Neutrophil (primary cell): ENCODE measurements around the gene COL18A1.
"Not testable (repeated sequence)": the region's sequence is repeated elsewhere in the genome, so short reads cannot be mapped to it uniquely, and the experiment has no call there.

ENCODE experiments used
- H3K27ac ChIP-seq: fragments of 200-600 bp; sonication (generic); 2 replicates; pipeline ENCODE4 v1.5.1; 2016; ENCODE audit warnings: mild to moderate bottlenecking, moderate library complexity
- H3K27me3 ChIP-seq: fragments of 200-600 bp; sonication (generic); 2 replicates; pipeline ENCODE4 v1.6.0; 2016; ENCODE audit warnings: mild to moderate bottlenecking
- H3K36me3 ChIP-seq: fragments of 200-600 bp; sonication (generic); 2 replicates; pipeline ENCODE4 v1.5.1; 2017
- H3K4me1 ChIP-seq, 2 experiments: fragments of 200-600 bp in 1 of 2; sonication (generic) in 1 of 2; 1 replicate in 1 of 2; 2 replicates in 1 of 2; pipeline versions ENCODE4 v1.5.1 to v1.6.1; 2013 to 2016; ENCODE audit warnings: low read depth in 1 of 2, low read length in 1 of 2, mild to moderate bottlenecking in 1 of 2, moderate library complexity in 1 of 2; ENCODE audit not compliant: control insufficient read depth in 1 of 2, insufficient read depth in 1 of 2
- H3K4me3 ChIP-seq, 2 experiments: fragments of 200-600 bp in 1 of 2; sonication (generic) in 1 of 2; 1 replicate in 1 of 2; 2 replicates in 1 of 2; pipeline ENCODE4 v1.5.1; 2013 to 2016; ENCODE audit warnings: low read depth in 1 of 2, low read length in 1 of 2, mild to moderate bottlenecking in 1 of 2, moderate library complexity in 1 of 2
- H3K9me3 ChIP-seq: fragments of 200-600 bp; sonication (generic); 2 replicates; pipeline ENCODE4 v1.5.1; 2016
- TF ChIP-seq, protein P1 (sequence below): fragments of 200-600 bp; sonication (generic); IDR thresholded peaks from 2 replicates; pipeline ENCODE4 v1.5.1; 2016; ENCODE audit warnings: antibody characterized with exemption

Gene COL18A1

DNA sequence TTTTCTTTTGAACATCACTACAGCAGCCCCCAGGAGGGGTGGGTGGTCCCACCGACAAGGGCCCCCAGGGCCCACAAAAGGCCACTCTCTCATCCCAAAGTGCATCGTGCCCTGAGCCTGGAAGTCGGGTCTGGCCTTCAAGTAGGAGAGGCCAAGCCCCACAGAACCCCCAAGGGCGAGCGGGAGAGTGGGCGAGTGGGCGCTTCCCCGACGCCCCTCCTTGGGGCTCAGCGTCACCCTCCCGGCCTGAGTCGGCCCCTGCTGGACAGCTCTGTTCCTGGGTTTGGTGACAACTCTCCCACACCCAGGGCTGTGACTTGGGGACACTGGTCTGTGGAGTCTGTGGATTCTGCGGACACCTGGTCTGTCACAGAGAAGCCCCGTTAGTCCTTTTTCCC, 42.2 kb upstream of the COL18A1 start:
- Histone ChIP-seq H3K9me3 (no peaks in the 10 kb centered on the region), H3K4me3 (no peak overlapping the region), H3K36me3 (no peaks in the 10 kb centered on the region), H3K27me3 (peaks cover 15% of the 10 kb centered on the region), H3K4me1 (no peaks in the 10 kb centered on the region), H3K27ac (no peak overlapping the region)
- TF ChIP-seq, protein P1, sequence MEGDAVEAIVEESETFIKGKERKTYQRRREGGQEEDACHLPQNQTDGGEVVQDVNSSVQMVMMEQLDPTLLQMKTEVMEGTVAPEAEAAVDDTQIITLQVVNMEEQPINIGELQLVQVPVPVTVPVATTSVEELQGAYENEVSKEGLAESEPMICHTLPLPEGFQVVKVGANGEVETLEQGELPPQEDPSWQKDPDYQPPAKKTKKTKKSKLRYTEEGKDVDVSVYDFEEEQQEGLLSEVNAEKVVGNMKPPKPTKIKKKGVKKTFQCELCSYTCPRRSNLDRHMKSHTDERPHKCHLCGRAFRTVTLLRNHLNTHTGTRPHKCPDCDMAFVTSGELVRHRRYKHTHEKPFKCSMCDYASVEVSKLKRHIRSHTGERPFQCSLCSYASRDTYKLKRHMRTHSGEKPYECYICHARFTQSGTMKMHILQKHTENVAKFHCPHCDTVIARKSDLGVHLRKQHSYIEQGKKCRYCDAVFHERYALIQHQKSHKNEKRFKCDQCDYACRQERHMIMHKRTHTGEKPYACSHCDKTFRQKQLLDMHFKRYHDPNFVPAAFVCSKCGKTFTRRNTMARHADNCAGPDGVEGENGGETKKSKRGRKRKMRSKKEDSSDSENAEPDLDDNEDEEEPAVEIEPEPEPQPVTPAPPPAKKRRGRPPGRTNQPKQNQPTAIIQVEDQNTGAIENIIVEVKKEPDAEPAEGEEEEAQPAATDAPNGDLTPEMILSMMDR: no peak

DNA sequence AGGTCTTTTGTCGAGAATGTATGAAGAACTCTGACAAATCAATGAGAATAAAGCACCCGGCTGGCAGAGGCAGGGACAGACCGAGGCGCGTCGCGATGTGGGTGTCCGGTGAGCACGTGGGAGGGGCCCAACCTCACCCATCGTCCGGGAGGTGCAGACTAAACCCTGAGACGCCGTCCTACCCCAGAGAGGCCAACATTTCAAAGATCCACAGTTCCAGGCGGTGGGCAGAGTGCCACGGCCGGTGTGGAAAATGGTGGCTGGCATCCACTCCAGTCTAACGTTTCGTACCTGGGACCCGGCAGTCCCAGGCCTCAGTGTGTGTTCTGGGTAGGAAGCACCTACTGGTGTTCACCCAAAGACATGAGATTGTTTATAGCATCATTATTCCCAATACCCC, 41.7 kb upstream of the COL18A1 start:
- not testable (repeated sequence) for H3K9me3 ChIP-seq, H3K4me3 ChIP-seq, H3K36me3 ChIP-seq, H3K4me1 ChIP-seq, H3K27ac ChIP-seq
- peaks cover 15% of the 10 kb centered on the region for H3K27me3 ChIP-seq

DNA sequence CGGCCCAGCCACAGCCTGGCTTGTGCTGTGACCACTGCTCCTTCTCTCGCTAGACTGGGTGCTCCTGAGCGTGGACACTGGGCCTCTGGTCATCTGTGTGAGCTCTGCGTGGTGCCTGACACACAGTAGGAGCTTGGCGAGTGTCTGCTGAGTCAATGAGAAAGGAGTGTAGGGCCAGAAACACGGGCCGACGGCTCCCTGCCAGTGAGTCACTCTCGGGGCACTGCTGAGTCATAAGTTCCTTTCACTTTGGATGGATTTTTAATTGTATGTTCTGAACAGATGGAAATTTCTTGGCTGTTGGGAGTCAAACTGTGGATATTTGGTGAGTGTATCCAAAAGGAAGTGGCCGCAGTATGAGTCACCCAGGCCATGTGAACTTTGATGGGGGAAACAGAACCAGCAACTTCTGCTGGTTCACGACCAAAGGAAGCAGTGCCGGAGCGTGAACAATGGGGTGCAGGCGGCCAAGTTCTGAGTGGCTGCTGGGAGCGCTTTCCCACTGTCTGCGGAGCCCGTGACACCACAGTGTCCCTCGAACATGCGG, 41.0 kb upstream of the COL18A1 start:
- Histone ChIP-seq H3K27ac (no peak overlapping the region), H3K27me3 (peaks cover 15% of the 10 kb centered on the region), H3K4me1 (no peaks in the 10 kb centered on the region), H3K36me3 (no peaks in the 10 kb centered on the region), H3K9me3 (no peaks in the 10 kb centered on the region), H3K4me3 (no peak overlapping the region)
- TF ChIP-seq, protein P1: no peak

DNA sequence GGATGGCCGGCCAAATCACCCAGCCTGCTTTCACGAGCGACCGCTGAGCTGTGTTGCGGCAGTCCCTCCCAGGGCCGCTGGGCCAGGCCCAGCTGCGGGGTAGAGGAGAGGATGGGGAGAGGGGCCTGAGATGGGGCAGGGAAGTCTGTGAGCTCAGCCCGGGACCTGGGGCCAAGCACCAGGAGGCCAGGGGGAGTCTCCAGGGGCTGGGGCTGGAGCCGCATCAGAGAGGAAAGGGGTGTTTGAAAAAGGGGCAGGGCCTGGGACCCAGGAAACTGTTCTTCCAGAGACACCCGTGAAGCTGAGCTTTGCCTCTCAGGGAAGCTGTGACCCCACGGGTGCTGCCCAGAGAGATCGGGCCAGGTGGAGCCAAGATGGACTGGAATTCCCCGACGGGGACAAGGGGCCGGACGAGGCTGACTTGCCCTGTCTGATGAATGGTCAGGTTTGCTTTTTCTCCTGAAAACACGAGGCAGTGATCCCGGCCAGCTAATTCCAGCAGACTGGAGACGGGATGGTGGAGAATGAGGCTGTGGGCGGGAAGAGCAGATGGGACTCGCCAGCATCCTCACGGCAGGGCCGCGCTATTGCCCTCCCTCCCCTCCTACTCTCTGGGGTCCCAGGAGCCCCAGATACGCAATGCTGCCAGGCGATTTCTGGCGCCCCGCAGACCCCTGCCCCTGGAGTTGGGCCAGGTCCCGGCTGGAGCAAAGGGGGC, 40.3 kb upstream of the COL18A1 start:
- Histone ChIP-seq H3K4me3 (no peak overlapping the region), H3K4me1 (no peaks in the 10 kb centered on the region), H3K27me3 (peaks cover 15% of the 10 kb centered on the region), H3K9me3 (no peaks in the 10 kb centered on the region), H3K27ac (no peak overlapping the region), H3K36me3 (no peaks in the 10 kb centered on the region)
- TF ChIP-seq, protein P1: no peak

DNA sequence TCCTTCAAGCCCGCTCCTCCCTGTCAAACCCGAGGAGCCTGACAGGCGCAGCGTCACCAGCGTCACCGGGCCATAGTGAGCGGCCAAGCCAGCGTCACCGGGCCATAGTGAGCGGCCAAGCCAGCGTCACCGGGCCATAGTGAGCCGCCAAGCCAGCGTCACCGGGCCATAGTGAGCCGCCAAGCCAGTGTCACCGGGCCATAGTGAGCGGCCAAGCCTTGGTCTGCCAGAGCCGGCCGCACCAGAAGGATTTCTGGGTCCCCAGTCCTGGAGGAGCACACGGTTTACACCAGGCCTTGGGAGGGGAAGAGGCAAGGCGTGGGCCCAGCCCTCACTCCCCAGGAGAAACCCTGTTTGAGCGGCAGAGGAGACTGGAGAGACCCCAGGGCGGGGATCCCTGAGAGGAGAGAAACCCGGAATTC, 39.8 kb upstream of the COL18A1 start:
- Histone ChIP-seq H3K9me3 (no peaks in the 10 kb centered on the region), H3K27me3 (peaks cover 15% of the 10 kb centered on the region), H3K27ac (no peak overlapping the region), H3K4me3 (no peak overlapping the region), H3K36me3 (no peaks in the 10 kb centered on the region), H3K4me1 (no peaks in the 10 kb centered on the region)
- TF ChIP-seq, protein P1: no peak

DNA sequence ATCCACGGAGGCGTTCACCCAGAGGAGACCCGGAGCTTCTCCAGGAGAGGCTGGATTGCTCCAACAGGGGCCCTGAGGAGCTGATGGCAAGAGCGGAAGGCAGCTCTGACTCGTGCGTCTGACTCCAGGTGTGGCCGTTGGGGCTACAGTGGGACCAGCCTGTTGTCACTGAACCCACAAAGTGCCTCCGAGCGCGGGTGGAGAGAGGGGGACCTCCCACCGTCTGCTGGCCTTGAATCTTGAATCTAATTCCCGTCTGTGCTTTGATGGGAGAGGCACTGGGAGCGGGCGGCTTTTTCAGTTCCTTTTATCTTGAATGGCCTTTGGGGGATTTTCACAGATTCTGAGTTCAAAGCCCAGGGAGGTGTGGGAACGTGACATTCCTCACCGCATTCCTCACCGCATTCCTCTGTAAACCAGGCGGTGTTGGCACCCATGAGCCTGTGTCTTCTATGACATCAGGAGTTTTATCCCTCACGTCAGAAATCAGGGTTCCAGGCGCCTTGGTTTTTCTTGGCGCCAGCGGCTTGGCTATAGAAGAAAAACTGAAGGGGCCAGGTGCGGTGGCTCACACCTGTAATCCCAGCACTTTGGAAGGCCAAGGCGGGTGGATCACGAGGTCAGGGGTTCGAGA, 39.2 kb upstream of the COL18A1 start:
- H3K4me3 ChIP-seq: no peak overlapping the region
- H3K27ac ChIP-seq: no peak overlapping the region
- H3K36me3 ChIP-seq: no peaks in the 10 kb centered on the region
- peaks cover 16% of the 10 kb centered on the region for H3K27me3 ChIP-seq
- no peaks in the 10 kb centered on the region for H3K4me1 ChIP-seq
- TF ChIP-seq, protein P1: no peak
- no peaks in the 10 kb centered on the region for H3K9me3 ChIP-seq
